ENCODE measurements around the gene FRMD8. TPM values are rescaled to one million over a fixed set of nuclear protein-coding genes. Genes with fewer than 3 reads are reported as not detected.

The FRMD8 gene
- total RNA-seq, 1 experiment from 2014 or later: 40.2 TPM

DNA sequence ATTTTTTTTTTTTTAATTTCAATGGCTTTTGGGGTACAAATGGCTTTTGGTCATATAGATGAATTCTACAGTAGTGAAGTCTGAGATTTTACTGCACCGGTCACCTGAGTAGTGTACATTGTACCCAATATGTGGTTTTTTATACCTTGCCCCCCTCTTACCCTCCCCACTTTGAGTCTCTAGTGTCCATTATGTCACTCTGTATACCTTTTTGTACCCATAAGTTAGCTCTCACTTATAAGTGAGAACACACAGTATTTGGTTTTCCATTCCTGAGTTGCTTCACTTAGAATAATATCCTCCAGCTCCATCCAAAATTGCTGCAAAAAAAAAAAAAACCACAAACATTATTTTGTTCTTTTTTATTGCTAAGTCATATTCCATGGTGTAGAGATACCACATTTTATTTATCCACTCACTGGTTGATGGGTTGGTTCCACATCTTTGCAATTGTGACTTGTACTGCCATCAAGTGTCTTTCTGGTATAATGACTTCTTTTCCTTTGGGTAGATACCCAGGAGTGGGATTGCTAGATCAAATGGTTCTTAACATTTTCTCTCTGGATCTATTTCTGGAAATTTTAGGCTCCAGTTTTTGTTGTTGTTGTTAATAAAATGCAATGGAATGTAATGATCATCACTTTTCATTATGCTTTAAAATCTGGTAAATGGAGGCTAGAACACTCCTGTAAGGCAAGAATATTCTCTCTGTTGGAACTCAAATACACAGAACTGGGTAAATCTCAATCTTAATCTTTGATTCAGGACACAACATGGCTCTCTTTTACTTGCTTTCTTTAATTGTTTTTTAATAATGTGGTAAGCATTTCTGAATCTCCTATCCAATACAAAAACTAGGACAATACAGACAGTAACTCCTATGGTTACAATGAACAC lies 46.5 kb downstream of the FRMD8 start:
- Mint-ChIP-seq H3K36me3 (ENCODE audit: insufficient read depth, unreplicated experiment) (peaks cover 97% of the 10 kb centered on the region), H3K4me3 (ENCODE audit: low read depth, unreplicated experiment) (peak overlapping the region; percentile 35), H3K4me1 (ENCODE audit: low read depth, unreplicated experiment) (peaks cover 82% of the 10 kb centered on the region), H3K9me3 (ENCODE audit: low read depth, unreplicated experiment) (no peaks in the 10 kb centered on the region), H3K27ac (ENCODE audit: unreplicated experiment) (peak overlapping the region; percentile 99), H3K27me3 (ENCODE audit: unreplicated experiment) (no peaks in the 10 kb centered on the region)
- CTCF ChIA-PET: interaction anchor here (0.7 kb wide), 1 partner anchor 25 kb away, joined by 3 read pairs; no protein-coding TSS in a partner anchor
- no peak for TF ChIP-seq CTCF (IDR thresholded peaks at IDR 0.05; ENCODE audit: unreplicated experiment)
- no TSS peak for BruUV-seq (replicated peaks)
- DNase-seq: no peak
- intact Hi-C loops (cut with micrococcal nuclease; ENCODE audit: unreplicated experiment): no loop called here

DNA sequence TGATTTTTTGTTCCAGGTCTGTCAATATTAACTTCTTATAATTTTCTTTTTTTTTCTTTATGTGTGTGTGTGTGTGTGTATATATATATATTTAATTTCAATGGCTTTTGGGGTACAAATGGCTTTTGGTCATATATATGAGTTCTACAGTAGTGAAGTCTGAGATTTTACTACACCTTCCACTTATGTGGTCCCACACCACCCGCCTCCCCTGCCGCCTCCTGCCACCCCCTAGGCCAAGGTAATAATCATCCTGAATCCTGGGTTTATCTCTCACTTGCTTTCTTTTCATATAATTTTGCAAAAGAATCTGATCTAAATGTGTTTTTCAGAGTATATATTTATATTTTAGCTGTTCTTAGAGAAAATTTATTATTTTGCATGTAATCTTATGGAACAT lies 47.2 kb downstream of the FRMD8 start:
- H3K4me1 Mint-ChIP-seq (ENCODE audit: low read depth, unreplicated experiment): peaks cover 81% of the 10 kb centered on the region

DNA sequence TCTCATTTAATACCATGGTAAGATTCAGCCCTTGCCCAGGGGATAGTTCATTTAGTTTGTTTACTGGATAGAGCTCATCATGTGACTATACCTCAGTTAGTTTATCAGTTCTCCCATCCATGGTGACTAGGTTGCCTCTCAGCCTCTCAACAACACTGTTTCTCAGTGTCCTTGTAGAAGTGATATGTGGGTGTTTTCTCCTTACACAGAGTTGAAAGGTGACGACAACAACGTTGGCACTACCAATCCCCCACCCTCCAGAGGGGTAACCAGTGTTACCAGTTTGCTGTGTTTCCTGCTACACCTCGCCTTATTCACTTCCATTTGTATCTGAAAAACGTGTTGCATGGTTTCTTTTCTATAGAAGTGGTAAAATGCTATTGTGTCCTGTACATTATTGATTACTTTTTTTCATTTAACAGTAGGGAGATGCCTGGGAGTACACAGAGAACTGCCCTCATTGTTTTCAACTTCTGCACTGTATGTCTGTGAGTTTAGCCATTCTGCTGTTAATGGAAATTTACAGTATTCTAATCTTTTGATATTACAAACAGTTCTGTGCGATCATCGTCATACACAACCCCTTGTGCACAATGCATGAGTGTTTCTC lies 47.7 kb downstream of the FRMD8 start:
- Mint-ChIP-seq H3K9me3 (ENCODE audit: low read depth, unreplicated experiment) (no peaks in the 10 kb centered on the region), H3K4me1 (ENCODE audit: low read depth, unreplicated experiment) (peaks cover 82% of the 10 kb centered on the region)
- DNase-seq: no peak

More for the DNA sequence above, 47.2 kb downstream of the FRMD8 start:
- TF ChIP-seq CTCF (IDR thresholded peaks at IDR 0.05; ENCODE audit: unreplicated experiment): no peak
- Mint-ChIP-seq H3K27ac (ENCODE audit: unreplicated experiment) (peak overlapping the region; percentile 99), H3K9me3 (ENCODE audit: low read depth, unreplicated experiment) (no peaks in the 10 kb centered on the region), H3K27me3 (ENCODE audit: unreplicated experiment) (no peaks in the 10 kb centered on the region), H3K4me3 (ENCODE audit: low read depth, unreplicated experiment) (no peak overlapping the region), H3K36me3 (ENCODE audit: insufficient read depth, unreplicated experiment) (peaks cover 97% of the 10 kb centered on the region)
- intact Hi-C loops (cut with micrococcal nuclease; ENCODE audit: unreplicated experiment): no loop called here
- no TSS peak for BruUV-seq (replicated peaks)
- CTCF ChIA-PET: interaction anchor here (1.0 kb wide), 1 partner anchor 11 kb away, joined by 3 read pairs; the partner anchor contains the start of gene NEAT1
- no peak for DNase-seq

More for the DNA sequence above, 47.7 kb downstream of the FRMD8 start:
- Mint-ChIP-seq H3K4me3 (ENCODE audit: low read depth, unreplicated experiment) (peak overlapping the region; percentile 50), H3K27me3 (ENCODE audit: unreplicated experiment) (no peaks in the 10 kb centered on the region), H3K27ac (ENCODE audit: unreplicated experiment) (peak overlapping the region; percentile 80), H3K36me3 (ENCODE audit: insufficient read depth, unreplicated experiment) (peaks cover 97% of the 10 kb centered on the region)
- BruUV-seq (replicated peaks): no TSS peak
- intact Hi-C loops (cut with micrococcal nuclease; ENCODE audit: unreplicated experiment): no loop called here
- CTCF ChIA-PET: interaction anchor here (1.0 kb wide), 1 partner anchor 12 kb away, joined by 3 read pairs; the partner anchor contains the start of gene NEAT1
- no peak for TF ChIP-seq CTCF (IDR thresholded peaks at IDR 0.05; ENCODE audit: unreplicated experiment)

All from Calu3 (cell line).